GM18951 (cell line): ENCODE data around the gene A2ML1.

Experiments used
- POLR2A ChIP-seq: IDR thresholded peaks from 4 replicates; pipeline ENCODE4 v1.6.1; 2011; ENCODE audit warnings: mild to moderate bottlenecking; ENCODE audit not compliant: insufficient read length, insufficient read depth; ENCODE audit errors: extremely low read depth
- in situ Hi-C: fragments of 300-500 bp; cut with MboI; formaldehyde crosslinking; loops from one replicate; pipeline ENCODE4 v1.12.0; 2022; ENCODE audit warnings: low sequenced_read_pairs, mixed read lengths, inconsistent platforms; ENCODE audit not compliant: unreplicated experiment

The A2ML1 gene

DNA sequence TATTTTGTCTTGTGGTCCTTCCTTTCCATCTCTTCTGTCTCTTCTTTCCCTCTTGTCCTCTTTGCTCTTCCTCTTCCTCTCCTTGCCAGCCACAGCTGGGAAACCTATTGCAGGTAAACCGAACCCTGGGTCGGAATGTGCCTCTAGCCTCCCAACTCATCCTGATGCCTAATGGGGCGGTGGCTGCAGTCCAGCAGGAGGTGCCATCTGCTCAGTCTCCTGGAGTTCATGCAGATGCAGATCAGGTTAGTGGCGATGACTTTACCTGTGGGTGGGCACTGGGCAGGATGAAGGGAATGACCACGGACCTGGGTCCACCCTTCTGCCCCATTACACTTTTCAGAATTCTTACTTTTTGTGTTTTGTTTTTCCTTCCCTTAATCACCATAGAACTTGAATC, 100.1 kb downstream of the A2ML1 start:
- in situ Hi-C loops, result no loop called here
- no peak for TF ChIP-seq POLR2A
